HepG2 (cell line): ENCODE measurements around the gene CLN6. TPM values are rescaled to one million over a fixed set of nuclear protein-coding genes. Genes with fewer than 3 reads are reported as not detected.

Experiments used
- IKZF4 ChIP-seq: sonication (generic); formaldehyde crosslinking; IDR thresholded peaks from 2 replicates; pipeline ENCODE4 v1.5.1; 2020; ENCODE audit warnings: borderline replicate concordance, mild to moderate bottlenecking, low read depth, missing genetic modification reagents; ENCODE audit errors: not compliant biosample characterization
- JDP2 ChIP-seq: sonication (generic); formaldehyde crosslinking; IDR thresholded peaks from 2 replicates; pipeline ENCODE4 v1.8.1; 2022; ENCODE audit warnings: missing genetic modification reagents, borderline replicate concordance
- NFIB ChIP-seq: sonication (generic); formaldehyde crosslinking; IDR thresholded peaks from 2 replicates; pipeline ENCODE4 v1.9.0; 2021; ENCODE audit warnings: missing genetic modification reagents, mild to moderate bottlenecking, borderline replicate concordance
- ZNF329 ChIP-seq: sonication (generic); formaldehyde crosslinking; IDR thresholded peaks from 2 replicates; pipeline ENCODE4 v1.9.0; 2021; ENCODE audit warnings: low read depth, mild to moderate bottlenecking, missing genetic modification reagents
- polyA plus RNA-seq, 8 experiments: library from polyadenylated mRNA; depleted of rRNA in 3 of 8; stranded (reverse) in 7 of 8; unstranded in 1 of 8; fragments of >200 nt; fragmentation: Illumina TruSeq in 4 of 8; extraction: Trizol in 4 of 8; gene quantifications; 2 replicates each; pipeline versions ENCODE4 v1.2.1 to v1.2.3, GENCODE V29; 2011 to 2016; ENCODE audit warnings: low read depth in 4 of 8, missing spikeins in 1 of 8, mixed read lengths in 1 of 8; ENCODE audit not compliant: insufficient read depth in 1 of 8
- total RNA-seq, 5 experiments: library from RNA; depleted of rRNA; stranded (reverse); fragments of >200 nt; fragmentation: Illumina TruSeq; extraction: Trizol; gene quantifications; 2 replicates each; pipeline ENCODE4 v1.2.3, GENCODE V29; 2016; ENCODE audit warnings: low read depth in 1 of 5
- TF ChIP-seq, protein P1 (sequence below): sonication (generic); formaldehyde crosslinking; IDR thresholded peaks from 2 replicates; pipeline ENCODE4 v1.5.0; 2020; ENCODE audit warnings: mild to moderate bottlenecking, missing genetic modification reagents, borderline replicate concordance

CLN6 gene
- total and polyA plus RNA-seq, 2 of the 13 experiments (the other 11 are each of a cell fraction or from before 2014, with no cell fraction given) = 24.9 to 27.1 TPM

DNA sequence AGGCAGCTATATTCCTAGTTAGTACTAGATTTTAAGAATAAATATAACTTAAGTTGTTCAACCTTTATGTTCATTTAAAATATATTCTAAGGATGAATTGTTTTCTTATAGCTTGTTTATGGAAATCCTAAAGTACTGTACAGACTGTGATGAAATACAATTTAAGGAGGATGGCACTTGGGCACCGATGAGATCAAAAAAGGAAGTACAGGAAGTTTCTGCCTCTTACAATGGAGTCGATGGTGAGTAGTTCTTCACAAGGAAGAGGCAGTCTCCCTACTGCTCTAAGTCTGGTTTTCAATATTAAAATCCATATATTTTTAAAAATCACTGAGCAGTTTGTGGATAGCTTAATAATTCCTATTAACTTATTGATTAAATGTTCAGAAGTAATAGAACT lies 54.0 kb downstream of the CLN6 start (continued):
- TF ChIP-seq, protein P1, sequence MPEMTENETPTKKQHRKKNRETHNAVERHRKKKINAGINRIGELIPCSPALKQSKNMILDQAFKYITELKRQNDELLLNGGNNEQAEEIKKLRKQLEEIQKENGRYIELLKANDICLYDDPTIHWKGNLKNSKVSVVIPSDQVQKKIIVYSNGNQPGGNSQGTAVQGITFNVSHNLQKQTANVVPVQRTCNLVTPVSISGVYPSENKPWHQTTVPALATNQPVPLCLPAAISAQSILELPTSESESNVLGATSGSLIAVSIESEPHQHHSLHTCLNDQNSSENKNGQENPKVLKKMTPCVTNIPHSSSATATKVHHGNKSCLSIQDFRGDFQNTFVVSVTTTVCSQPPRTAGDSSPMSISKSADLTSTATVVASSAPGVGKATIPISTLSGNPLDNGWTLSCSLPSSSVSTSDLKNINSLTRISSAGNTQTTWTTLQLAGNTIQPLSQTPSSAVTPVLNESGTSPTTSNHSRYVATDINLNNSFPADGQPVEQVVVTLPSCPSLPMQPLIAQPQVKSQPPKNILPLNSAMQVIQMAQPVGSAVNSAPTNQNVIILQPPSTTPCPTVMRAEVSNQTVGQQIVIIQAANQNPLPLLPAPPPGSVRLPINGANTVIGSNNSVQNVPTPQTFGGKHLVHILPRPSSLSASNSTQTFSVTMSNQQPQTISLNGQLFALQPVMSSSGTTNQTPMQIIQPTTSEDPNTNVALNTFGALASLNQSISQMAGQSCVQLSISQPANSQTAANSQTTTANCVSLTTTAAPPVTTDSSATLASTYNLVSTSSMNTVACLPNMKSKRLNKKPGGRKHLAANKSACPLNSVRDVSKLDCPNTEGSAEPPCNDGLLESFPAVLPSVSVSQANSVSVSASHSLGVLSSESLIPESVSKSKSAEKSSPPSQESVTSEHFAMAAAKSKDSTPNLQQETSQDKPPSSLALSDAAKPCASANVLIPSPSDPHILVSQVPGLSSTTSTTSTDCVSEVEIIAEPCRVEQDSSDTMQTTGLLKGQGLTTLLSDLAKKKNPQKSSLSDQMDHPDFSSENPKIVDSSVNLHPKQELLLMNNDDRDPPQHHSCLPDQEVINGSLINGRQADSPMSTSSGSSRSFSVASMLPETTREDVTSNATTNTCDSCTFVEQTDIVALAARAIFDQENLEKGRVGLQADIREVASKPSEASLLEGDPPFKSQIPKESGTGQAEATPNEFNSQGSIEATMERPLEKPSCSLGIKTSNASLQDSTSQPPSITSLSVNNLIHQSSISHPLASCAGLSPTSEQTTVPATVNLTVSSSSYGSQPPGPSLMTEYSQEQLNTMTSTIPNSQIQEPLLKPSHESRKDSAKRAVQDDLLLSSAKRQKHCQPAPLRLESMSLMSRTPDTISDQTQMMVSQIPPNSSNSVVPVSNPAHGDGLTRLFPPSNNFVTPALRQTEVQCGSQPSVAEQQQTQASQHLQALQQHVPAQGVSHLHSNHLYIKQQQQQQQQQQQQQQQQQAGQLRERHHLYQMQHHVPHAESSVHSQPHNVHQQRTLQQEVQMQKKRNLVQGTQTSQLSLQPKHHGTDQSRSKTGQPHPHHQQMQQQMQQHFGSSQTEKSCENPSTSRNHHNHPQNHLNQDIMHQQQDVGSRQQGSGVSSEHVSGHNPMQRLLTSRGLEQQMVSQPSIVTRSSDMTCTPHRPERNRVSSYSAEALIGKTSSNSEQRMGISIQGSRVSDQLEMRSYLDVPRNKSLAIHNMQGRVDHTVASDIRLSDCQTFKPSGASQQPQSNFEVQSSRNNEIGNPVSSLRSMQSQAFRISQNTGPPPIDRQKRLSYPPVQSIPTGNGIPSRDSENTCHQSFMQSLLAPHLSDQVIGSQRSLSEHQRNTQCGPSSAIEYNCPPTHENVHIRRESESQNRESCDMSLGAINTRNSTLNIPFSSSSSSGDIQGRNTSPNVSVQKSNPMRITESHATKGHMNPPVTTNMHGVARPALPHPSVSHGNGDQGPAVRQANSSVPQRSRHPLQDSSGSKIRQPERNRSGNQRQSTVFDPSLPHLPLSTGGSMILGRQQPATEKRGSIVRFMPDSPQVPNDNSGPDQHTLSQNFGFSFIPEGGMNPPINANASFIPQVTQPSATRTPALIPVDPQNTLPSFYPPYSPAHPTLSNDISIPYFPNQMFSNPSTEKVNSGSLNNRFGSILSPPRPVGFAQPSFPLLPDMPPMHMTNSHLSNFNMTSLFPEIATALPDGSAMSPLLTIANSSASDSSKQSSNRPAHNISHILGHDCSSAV (CRISPR knock-in tag) = no peak
- TF ChIP-seq JDP2 (CRISPR knock-in tag) = no peak
- no peak for TF ChIP-seq NFIB
- TF ChIP-seq IKZF4 (CRISPR knock-in tag) = no peak
- no peak for TF ChIP-seq ZNF329 (CRISPR knock-in tag)
